IMR-90 (cell line): ENCODE data around the gene TMC1.

Experiments used
- BHLHE40 ChIP-seq: fragments of 150-350 bp; IDR thresholded peaks from 2 replicates; pipeline ENCODE4 v1.6.1; 2016; ENCODE audit warnings: mild to moderate bottlenecking, low read depth, low read length
- MXI1 ChIP-seq: IDR thresholded peaks from 2 replicates; pipeline ENCODE4 v1.6.1; 2012; ENCODE audit warnings: low read depth, mild to moderate bottlenecking, low read length, moderate library complexity, borderline replicate concordance
- POLR2A ChIP-seq: IDR thresholded peaks from 2 replicates; pipeline ENCODE4 v1.6.1; 2012; ENCODE audit warnings: mild to moderate bottlenecking, low read depth, low read length
- RAD21 ChIP-seq: IDR thresholded peaks from 2 replicates; pipeline ENCODE4 v1.6.1; 2012; ENCODE audit warnings: low read length, improper control_type of control experiment
- TF ChIP-seq, protein P1 (sequence below): conservative IDR thresholded peaks from 2 replicates; pipeline ENCODE4 v1.5.1; 2012; ENCODE audit warnings: mild to moderate bottlenecking, low read depth, low read length, improper control_type of control experiment
- TF ChIP-seq, protein P2 (sequence below): fragments of 150-350 bp; IDR thresholded peaks from 2 replicates; pipeline ENCODE4 v1.6.1; 2017; ENCODE audit warnings: mild to moderate bottlenecking, antibody characterized with exemption, low read length, low read depth
- TF ChIP-seq, protein P3 (sequence below): fragments of 150-350 bp; IDR thresholded peaks from 2 replicates; pipeline ENCODE4 v1.6.1; 2016; ENCODE audit warnings: low read depth, mild to moderate bottlenecking, low read length, moderate library complexity, borderline replicate concordance

DNA sequence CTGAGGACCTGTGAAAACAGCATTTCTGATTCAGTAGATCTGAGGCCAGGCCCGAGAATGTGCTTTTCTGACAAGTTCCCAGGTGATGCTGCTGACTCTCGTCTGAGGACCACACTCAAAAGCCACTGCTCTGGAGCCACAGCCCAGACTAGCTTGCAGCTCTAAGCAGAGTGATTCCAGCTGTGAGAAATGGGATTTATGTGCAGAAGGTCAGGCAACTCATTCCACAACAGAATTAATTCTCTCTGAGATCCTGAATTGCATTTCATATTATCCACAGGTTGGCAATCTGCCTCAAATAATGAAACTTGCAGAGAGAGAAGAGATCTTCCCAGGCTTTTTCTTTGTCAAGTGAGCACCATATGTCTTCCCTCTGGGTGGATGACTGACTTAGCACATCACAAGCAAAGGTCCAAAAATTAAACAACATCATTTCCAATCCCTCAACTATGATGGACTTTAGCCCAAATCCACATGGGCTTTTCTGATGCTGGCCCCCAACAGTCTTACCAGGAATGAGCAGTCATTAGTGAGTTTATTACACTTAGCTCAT is 291.2 kb downstream of the TMC1 start:
- TF ChIP-seq MXI1 (no peak), RAD21 (no peak), POLR2A (no peak), BHLHE40 (no peak)
- TF ChIP-seq, protein P1, sequence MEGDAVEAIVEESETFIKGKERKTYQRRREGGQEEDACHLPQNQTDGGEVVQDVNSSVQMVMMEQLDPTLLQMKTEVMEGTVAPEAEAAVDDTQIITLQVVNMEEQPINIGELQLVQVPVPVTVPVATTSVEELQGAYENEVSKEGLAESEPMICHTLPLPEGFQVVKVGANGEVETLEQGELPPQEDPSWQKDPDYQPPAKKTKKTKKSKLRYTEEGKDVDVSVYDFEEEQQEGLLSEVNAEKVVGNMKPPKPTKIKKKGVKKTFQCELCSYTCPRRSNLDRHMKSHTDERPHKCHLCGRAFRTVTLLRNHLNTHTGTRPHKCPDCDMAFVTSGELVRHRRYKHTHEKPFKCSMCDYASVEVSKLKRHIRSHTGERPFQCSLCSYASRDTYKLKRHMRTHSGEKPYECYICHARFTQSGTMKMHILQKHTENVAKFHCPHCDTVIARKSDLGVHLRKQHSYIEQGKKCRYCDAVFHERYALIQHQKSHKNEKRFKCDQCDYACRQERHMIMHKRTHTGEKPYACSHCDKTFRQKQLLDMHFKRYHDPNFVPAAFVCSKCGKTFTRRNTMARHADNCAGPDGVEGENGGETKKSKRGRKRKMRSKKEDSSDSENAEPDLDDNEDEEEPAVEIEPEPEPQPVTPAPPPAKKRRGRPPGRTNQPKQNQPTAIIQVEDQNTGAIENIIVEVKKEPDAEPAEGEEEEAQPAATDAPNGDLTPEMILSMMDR: no peak
- TF ChIP-seq, protein P2, sequence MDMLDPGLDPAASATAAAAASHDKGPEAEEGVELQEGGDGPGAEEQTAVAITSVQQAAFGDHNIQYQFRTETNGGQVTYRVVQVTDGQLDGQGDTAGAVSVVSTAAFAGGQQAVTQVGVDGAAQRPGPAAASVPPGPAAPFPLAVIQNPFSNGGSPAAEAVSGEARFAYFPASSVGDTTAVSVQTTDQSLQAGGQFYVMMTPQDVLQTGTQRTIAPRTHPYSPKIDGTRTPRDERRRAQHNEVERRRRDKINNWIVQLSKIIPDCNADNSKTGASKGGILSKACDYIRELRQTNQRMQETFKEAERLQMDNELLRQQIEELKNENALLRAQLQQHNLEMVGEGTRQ: no peak
- TF ChIP-seq, protein P3, sequence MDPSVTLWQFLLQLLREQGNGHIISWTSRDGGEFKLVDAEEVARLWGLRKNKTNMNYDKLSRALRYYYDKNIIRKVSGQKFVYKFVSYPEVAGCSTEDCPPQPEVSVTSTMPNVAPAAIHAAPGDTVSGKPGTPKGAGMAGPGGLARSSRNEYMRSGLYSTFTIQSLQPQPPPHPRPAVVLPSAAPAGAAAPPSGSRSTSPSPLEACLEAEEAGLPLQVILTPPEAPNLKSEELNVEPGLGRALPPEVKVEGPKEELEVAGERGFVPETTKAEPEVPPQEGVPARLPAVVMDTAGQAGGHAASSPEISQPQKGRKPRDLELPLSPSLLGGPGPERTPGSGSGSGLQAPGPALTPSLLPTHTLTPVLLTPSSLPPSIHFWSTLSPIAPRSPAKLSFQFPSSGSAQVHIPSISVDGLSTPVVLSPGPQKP: no peak
